ENCODE results near the gene POU2AF2. TPM values are rescaled to one million over a fixed set of nuclear protein-coding genes. Genes with fewer than 3 reads are reported as not detected.

POU2AF2 gene
- total and polyA plus RNA-seq, 2 of the 8 experiments (the other 6 are each of a cell fraction or from before 2014, with no cell fraction given) = not detected

GRCh38 chr11:111299101-111300026 lies 53.8 kb downstream of the POU2AF2 start:
- H2AK5ac ChIP-seq (ENCODE audit: low read depth, low read length) = no peak overlapping the region
- H3K79me1 ChIP-seq (ENCODE audit: low read depth, low read length) = no peaks in the 10 kb centered on the region
- ChIA-PET POLR2A (ENCODE audit: partially characterized antibody) (interaction anchor here (0.8 to 1.8 kb wide), 3 partner anchors 16 to 1091 kb away, joined by 3 to 4 read pairs (median 3); no protein-coding TSS in a partner anchor), CTCF (ENCODE audit: partially characterized antibody) (interaction anchor here (0.8 to 4.8 kb wide), 12 partner anchors 10 to 262 kb away, joined by 3 to 34 read pairs (median 6); no protein-coding TSS in a partner anchor)
- no peak overlapping the region for H3K4ac ChIP-seq (replicated peaks; ENCODE audit: insufficient read length, low read depth, low read length)
- H3K18ac ChIP-seq (ENCODE audit: extremely low read depth, low read length) = peak overlapping the region; percentile 75
- no peaks in the 10 kb centered on the region for H3K9me3 ChIP-seq (ENCODE audit: insufficient read depth in 2 of 2, low read depth in 1 of 2, low read length in 1 of 2)
- peaks cover 0 to 33% (median 16%) of the 10 kb centered on the region in 4 experiments; a peak in 5 of 7 replicates for H3K27me3 ChIP-seq (replicated peaks in 1 of 4; ENCODE audit: control insufficient read depth in 3 of 4, extremely low read depth in 1 of 4, insufficient read depth in 3 of 4, low read length in 3 of 4)
- H3K23ac ChIP-seq (ENCODE audit: insufficient read length) = no peak overlapping the region
- peak overlapping the region; percentile 78 for H4K91ac ChIP-seq (replicated peaks; ENCODE audit: insufficient read length, low read length)
- no peaks in the 10 kb centered on the region for H3K79me2 ChIP-seq (ENCODE audit: control insufficient read depth in 1 of 2, insufficient read depth in 2 of 2, low read length in 2 of 2)
- peak in 1 of 2 experiments; percentile 83 for DNase-seq (ENCODE audit: low read depth in 1 of 2, low spot score in 2 of 2)
- H3K23me2 ChIP-seq (ENCODE audit: low read depth, low read length) = peaks cover 17% of the 10 kb centered on the region; the same call in 1 of the 2 replicates
- FAIRE-seq = no peak
- H4K8ac ChIP-seq (ENCODE audit: extremely low read depth, insufficient read depth, low read length) = peak overlapping the region; percentile 66; the same call in 1 of the 2 replicates
- peak overlapping the region in 3 of 4 experiments; percentile 6 to 57 (median 42); a peak in 5 of 7 replicates for H3K9ac ChIP-seq (replicated peaks in 1 of 4; ENCODE audit: extremely low read depth in 1 of 4, low read depth in 3 of 4, low read length in 3 of 4)
- H4K20me1 ChIP-seq (replicated peaks in 1 of 2; ENCODE audit: control insufficient read depth in 1 of 2, insufficient read depth in 2 of 2, low read length in 2 of 2) = no peaks in the 10 kb centered on the region
- H2BK120ac ChIP-seq (replicated peaks; ENCODE audit: low read depth, low read length) = no peak overlapping the region
- 2% methylated on average over 39 of the region's 77 CpGs; no CpG with 5 or more reads in 1 of the 2 experiments for WGBS, 2 experiments (ENCODE audit: extremely low coverage in 1 of 2, insufficient coverage in 1 of 2, insufficient read length in 1 of 2, insufficient replicate concordance in 2 of 2, low coverage in 1 of 2, low lambda C conversion rate in 2 of 2, missing lambda C conversion rate in 1 of 2)
- no peak overlapping the region for H3K27ac ChIP-seq (ENCODE audit: low read depth, low read length)
- H2BK12ac ChIP-seq (ENCODE audit: low read depth, low read length) = 0 out of 2 replicates have a peak overlapping the region, but pooled peaks have one; percentile 27
- no peak overlapping the region for H3K56ac ChIP-seq (replicated peaks; ENCODE audit: insufficient read length, low read depth, low read length)
- H3K36me3 ChIP-seq (ENCODE audit: control insufficient read depth in 2 of 4, insufficient read depth in 4 of 4, low read length in 3 of 4) = no peaks in the 10 kb centered on the region
- no peak overlapping the region for H2BK15ac ChIP-seq (ENCODE audit: low read length)
- H3K14ac ChIP-seq (ENCODE audit: insufficient read length) = no peak overlapping the region
- H3K4me1 ChIP-seq (replicated peaks in 1 of 4; ENCODE audit: control insufficient read depth in 3 of 4, insufficient read depth in 4 of 4, low read length in 3 of 4) = peaks cover 1 to 9% (median 6%) of the 10 kb centered on the region in 4 experiments; a peak in 6 of 7 replicates
- H3K4me3 ChIP-seq (ENCODE audit: extremely low read depth in 1 of 4, insufficient read depth in 2 of 4, low read depth in 3 of 4, low read length in 4 of 4) = peak overlapping the region; percentile 69 to 95 (median 76)
- H2BK20ac ChIP-seq (ENCODE audit: low read length) = no peak overlapping the region
- peak overlapping the region; percentile 87 to 91 for H3K4me2 ChIP-seq (ENCODE audit: insufficient read depth in 1 of 2, low read depth in 2 of 2, low read length in 2 of 2)
- no peak overlapping the region for H4K5ac ChIP-seq (ENCODE audit: insufficient read length, low read depth, low read length)
- peak overlapping the region; percentile 87; the same call in 1 of the 2 replicates for H2AFZ ChIP-seq (ENCODE audit: low read length)
- H2BK5ac ChIP-seq (ENCODE audit: low read depth, low read length) = no peak overlapping the region
- TF ChIP-seq TBP (IDR thresholded peaks at IDR 0.05; ENCODE audit: low read depth, low read length) = 0 out of 2 replicates have a peak, but pooled peaks have one; percentile 19
- TF ChIP-seq, protein P1, sequence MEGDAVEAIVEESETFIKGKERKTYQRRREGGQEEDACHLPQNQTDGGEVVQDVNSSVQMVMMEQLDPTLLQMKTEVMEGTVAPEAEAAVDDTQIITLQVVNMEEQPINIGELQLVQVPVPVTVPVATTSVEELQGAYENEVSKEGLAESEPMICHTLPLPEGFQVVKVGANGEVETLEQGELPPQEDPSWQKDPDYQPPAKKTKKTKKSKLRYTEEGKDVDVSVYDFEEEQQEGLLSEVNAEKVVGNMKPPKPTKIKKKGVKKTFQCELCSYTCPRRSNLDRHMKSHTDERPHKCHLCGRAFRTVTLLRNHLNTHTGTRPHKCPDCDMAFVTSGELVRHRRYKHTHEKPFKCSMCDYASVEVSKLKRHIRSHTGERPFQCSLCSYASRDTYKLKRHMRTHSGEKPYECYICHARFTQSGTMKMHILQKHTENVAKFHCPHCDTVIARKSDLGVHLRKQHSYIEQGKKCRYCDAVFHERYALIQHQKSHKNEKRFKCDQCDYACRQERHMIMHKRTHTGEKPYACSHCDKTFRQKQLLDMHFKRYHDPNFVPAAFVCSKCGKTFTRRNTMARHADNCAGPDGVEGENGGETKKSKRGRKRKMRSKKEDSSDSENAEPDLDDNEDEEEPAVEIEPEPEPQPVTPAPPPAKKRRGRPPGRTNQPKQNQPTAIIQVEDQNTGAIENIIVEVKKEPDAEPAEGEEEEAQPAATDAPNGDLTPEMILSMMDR (IDR thresholded peaks at IDR 0.05; ENCODE audit: control extremely low read depth in 1 of 3, insufficient read depth in 1 of 3, low read depth in 1 of 3, low read length in 3 of 3) = peak; percentile 49 to 69 (median 64)
- TF ChIP-seq RBBP5 (IDR thresholded peaks at IDR 0.05; ENCODE audit: borderline replicate concordance, low read depth, low read length) = peak; percentile 45; the same call in 1 of the 2 replicates
- TF ChIP-seq ASH2L (IDR thresholded peaks at IDR 0.05; ENCODE audit: low read length) = peak; percentile 94
- TF ChIP-seq MAX (IDR thresholded peaks at IDR 0.05) = peak; percentile 13

Data from H1 (cell line).